NCI-H510A treated with DMSO at 0.1 percent for 48 hours (cell line): ENCODE data around the gene PBOV1.
"Not testable (repeated sequence)": the region's sequence is repeated elsewhere in the genome, so short reads cannot be mapped to it uniquely, and the experiment has no call there.

Experiments
- DNase-seq: peaks from one replicate; lab custom pipeline; 2025; lab: John Stamatoyannopoulos, UW

Gene PBOV1

GRCh38 chr6:138237463-138237862, 19.2 kb upstream of the PBOV1 start:
- DNase-seq: no peak

GRCh38 chr6:138235693-138236092, 17.4 kb upstream of the PBOV1 start:
- DNase-seq: no peak

DNA sequence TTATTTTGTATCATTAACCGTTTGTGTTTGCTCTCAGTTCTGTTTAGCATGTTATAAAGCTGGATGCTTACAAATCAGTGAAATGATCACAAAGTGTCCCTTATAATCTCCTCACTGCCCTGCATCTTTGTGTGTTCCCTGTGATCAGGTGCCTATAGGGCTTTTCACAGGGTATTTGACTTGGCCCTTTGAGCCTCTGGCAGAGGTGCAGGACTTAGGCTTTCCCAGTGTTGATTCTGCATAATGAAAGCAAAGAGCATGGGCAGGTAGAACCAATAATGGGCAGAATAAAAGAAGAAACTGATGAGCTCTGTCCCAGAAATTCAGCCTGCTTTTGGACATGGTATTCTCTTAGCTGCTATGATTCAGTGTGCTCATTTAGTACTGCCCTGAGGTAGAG, 16.9 kb upstream of the PBOV1 start:
- DNase-seq: no peak

DNA sequence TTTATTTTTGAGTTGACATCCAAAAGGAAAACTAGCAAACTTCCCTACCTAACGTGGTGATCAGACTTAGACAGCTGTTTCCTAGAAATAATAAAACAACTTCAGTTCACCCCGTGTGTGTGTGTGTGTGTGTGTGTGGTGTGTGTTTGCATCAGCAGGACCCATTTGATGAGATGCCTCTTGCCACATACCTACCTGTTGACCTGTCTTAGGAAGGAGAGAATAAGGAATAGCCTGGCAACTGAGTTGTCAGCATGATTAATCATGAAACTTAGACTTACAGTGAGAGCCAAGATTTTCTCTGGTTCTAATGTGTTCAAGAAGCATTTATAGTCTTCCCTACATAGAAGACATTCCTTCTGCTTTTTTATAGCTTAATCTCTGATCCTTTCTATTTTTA, 16.1 kb upstream of the PBOV1 start:
- no peak for DNase-seq

DNA sequence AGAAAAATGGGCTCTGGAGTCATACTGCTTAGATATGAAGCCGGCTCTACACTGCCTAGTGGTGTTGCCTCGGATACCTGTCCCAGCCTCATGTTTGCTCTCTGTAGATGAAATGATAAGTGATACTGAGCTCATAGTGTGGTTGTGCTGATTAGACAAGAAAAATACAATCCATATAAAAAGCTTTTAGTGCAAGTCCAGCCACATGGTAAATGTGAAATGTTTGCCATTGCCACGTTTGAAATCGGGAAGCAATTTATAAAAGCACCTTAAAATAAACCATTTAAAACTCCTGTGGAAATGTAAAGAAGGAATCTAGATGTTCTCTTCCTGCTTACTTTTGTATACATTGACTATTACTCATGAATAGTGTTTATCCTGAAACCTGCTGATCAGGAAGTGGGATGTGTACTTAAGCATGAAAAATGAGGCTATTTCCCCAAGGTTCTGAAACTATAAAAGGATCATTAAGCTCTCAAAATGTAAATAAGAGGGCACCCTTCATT, 13.1 kb upstream of the PBOV1 start:
- peak; percentile 69 for DNase-seq

GRCh38 chr6:138230759-138231380, 12.6 kb upstream of the PBOV1 start:
- DNase-seq: no peak

GRCh38 chr6:138230221-138230620, 11.9 kb upstream of the PBOV1 start:
- no peak for DNase-seq

GRCh38 chr6:138229663-138230179, 11.4 kb upstream of the PBOV1 start:
- DNase-seq: peak; percentile 28

- peak; percentile 44 for DNase-seq
Observed at GRCh38 chr6:138229072-138229471, 10.8 kb upstream of the PBOV1 start.

- peak; percentile 89 for DNase-seq
Observed at GRCh38 chr6:138227316-138227781, 9.1 kb upstream of the PBOV1 start.

DNA sequence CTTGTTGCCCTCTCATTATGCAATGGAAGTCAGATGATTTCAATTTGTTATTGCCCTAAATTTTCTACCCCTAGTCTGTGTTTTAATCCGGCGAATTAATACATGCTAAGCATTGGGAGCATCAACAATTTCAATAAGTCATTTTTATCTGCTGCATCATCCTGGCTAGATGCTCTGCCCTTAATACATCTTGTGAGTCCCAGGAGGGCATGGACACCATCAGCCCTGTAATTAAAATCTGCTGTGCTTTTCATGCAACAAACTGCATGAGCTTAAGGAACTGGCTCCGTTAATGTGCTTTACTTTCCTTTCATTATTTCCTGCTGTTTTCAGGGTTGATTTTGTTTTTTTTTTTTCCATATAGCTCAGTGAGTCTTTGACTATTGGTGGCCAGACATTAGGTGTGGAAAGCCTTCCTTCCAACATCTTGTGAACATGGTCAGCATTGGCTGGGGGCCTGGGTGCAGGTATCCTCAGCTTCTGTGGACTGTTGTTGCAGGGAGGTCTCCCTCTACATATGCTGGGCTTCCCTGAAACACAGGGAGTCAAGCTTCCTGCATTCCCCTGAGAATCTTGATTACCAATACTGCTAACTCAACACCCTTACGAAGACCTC, 8.5 kb upstream of the PBOV1 start:
- DNase-seq: no peak

DNA sequence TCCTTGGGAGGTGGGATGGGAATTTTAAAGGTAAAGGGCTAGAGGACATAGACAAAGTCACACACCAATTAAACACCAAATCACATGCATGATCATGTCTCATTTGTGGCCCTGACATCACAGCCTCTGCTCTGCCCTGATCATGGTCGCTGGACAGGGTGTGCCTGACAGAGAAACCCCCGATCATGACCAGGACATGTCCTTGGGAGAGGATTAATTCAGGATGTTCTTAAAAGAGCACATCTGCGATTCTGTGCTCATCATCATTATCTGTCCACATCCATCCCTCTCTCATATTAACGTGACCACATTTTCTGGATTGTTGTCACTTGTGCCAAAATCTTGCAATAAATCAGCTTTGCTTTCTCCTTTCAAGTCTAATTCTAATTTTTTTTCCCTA, 7.7 kb upstream of the PBOV1 start:
- DNase-seq: no peak

- DNase-seq: peak; percentile 69
Observed at GRCh38 chr6:138222901-138223546, 4.7 kb upstream of the PBOV1 start.

GRCh38 chr6:138219901-138220300, 1.6 kb upstream of the PBOV1 start:
- DNase-seq: no peak

DNA sequence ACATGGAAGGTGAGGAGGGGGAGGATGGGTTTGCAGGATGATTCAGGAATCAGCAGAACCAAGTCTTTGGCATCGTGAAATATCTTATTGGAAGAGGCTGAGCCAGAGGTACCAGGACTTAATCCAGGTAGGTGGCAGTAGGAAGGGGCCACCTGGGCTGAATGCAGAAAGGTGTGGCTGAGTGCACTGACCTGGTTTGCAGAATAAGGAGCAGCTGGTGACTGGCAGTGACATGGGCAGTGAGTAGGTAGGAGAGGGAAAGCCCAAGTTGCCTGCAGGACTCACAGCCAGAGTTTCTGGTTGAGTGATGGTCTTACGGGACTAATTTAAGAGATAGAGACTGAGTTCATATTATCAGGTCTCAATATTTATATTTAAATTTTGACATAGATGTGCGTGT, 1.1 kb upstream of the PBOV1 start:
- DNase-seq: peak; percentile 55

DNA sequence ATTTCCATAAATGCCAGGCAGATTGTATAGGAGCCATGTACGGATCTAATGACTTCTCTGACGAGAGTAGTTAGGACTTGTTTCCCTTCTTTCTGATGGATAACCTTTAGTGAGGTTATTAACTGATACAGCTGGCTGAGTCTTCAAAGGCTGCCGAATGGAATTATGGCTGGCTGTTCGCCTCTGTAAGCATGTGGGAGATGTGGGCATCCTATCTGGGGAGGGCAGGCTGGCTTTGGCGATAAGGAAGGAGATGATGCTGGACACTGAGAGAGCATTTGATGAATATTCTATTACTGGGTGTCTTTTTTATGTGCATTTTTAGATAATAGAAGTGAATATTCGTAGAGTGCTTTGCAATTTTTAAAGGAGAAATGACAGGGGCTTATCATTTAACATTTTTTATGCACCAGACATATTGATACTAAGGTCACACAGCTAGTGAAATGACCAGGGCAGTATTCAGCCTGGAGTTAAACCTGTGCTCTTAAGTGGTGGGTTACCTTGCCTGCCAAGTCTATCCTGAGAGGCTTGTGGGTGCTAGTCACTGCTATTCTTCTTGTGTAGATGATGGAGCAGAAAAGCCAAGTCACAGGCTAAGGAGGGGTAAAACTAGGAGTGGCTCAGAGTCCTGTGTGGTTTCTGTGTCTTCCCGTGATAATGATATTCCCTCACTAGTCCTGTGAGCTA, 3.1 kb downstream of the PBOV1 start:
- no peak for DNase-seq

DNA sequence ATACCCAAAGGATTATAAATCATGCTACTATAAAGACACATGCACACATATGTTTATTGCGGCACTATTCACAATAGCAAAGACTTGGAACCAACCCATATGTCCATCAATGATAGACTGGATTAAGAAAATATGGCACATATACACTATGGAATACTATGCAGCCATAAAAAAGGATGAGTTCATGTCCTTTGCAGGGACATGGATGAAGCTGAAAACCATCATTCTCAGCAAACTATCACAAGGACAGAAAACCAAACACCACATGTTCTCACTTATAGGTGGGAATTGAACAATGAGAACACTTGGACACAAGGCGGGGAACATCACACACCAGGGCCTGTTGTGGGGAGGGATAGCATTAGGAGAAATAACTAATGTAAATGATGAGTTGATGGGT, 5.8 kb downstream of the PBOV1 start:
- DNase-seq: not testable (repeated sequence)

GRCh38 chr6:138211601-138212000, 6.7 kb downstream of the PBOV1 start:
- no peak for DNase-seq

DNA sequence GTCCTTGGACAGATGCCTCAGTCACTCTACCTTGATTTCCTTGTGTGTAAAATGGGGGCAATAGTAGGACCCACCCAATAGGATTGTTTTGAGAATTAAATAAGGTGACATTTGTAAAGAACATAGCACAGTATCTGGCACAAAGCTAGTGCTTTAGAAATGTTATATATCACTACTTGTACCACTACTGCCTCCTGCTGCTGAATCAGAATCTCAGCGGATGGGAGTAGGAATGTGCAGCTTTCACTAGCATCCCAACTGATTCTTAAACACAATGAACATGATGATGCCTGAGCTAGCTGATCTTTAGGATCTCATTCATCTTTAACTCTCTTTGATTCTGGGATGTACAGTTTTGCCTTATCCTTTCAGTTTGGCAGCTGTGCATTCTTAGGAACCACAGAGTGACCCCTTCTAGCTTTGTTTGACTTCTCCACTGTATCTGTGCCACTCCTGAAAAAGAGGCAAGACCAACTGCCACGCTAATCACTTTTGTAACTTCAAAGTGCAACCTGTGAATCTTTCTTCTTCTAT, 7.2 kb downstream of the PBOV1 start:
- DNase-seq: no peak

GRCh38 chr6:138206862-138207261, 11.4 kb downstream of the PBOV1 start:
- DNase-seq: no peak

GRCh38 chr6:138205437-138206094, 12.7 kb downstream of the PBOV1 start:
- no peak for DNase-seq
